Measurements from ENCODE around the gene UPK1B. TPM values are rescaled to one million over a fixed set of nuclear protein-coding genes. Genes with fewer than 3 reads are reported as not detected.
"Not testable (repeated sequence)": the region's sequence is repeated elsewhere in the genome, so short reads cannot be mapped to it uniquely, and the experiment has no call there.

The UPK1B gene
- polyA plus RNA-seq, 4 donors = 7.3 to 16.1 (median 10.5) TPM

DNA sequence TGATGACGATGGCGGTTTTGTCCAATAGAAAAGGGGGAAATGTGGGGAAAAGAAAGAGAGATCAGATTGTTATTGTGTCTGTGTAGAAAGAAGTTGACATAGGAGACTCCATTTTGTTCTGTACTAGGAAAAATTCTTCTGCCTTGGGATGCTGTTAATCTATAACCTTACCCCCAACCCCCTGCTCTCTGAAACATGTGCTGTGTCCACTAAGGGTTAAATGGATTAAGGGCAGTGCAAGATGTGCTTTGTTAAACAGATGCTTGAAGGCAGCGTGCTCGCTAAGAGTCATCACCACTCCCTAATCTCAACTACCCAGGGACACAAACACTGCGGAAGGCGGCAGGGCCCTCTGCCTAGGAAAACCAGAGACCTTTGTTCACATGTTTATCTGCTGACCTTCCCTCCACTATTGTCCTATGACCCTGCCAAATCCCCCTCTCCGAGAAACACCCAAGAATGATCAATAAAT lies 69.7 kb downstream of the UPK1B start:
- DNase-seq (ENCODE audit: low read depth in 4 of 4, low spot score in 3 of 4) = not testable (repeated sequence)

- DNase-seq (ENCODE audit: low read depth in 4 of 4, low spot score in 3 of 4) = no peak
Observed at GRCh38 chr3:119243712-119244111, 70.3 kb downstream of the UPK1B start.

- DNase-seq (ENCODE audit: low read depth in 4 of 4, low spot score in 3 of 4) = no peak
Observed at GRCh38 chr3:119245778-119246177, 72.4 kb downstream of the UPK1B start.

Other genes with a start within 250 kb of the UPK1B start
- gene IGSF11, start 138.8 kb upstream of the UPK1B start, polyA plus RNA-seq (ENCODE audit: insufficient read length in 4 of 4) = 1 to 10 TPM; 4.1 to 6.7 (median 4.4) TPM
- not detected for gene TEX55, start 27.4 kb upstream of the UPK1B start, polyA plus RNA-seq (ENCODE audit: insufficient read length in 4 of 4)
- 10 to 100 TPM; 32.6 to 34.8 (median 34.0) TPM for gene B4GALT4, start 67.3 kb downstream of the UPK1B start, polyA plus RNA-seq (ENCODE audit: insufficient read length in 4 of 4)
- 10 to 100 TPM; 12.3 to 14.8 (median 14.0) TPM for gene ARHGAP31, start 120.8 kb downstream of the UPK1B start, polyA plus RNA-seq (ENCODE audit: insufficient read length in 4 of 4)